B cell (primary cell): ENCODE measurements around the gene NFATC2. TPM values are rescaled to one million over a fixed set of nuclear protein-coding genes. Genes with fewer than 3 reads are reported as not detected.

Experiments used
- ATAC-seq: fragments of 200-7000 bp; cut with Tn5 transposase; one replicate; pipeline ENCODE4 v1.10.0; 2021; ENCODE audit warnings: low read depth, mild to moderate bottlenecking, moderate number of reproducible peaks, moderate library complexity
- CTCF ChIA-PET: fragments of 350-600 bp; sonication (Branson Sonifier 250); formaldehyde crosslinking; loops from one replicate; lab custom pipeline; 2021; ENCODE audit warnings: antibody characterized with exemption, inconsistent platforms; lab: Charles Lee
- POLR2A ChIA-PET: fragments of 350-600 bp; sonication (Branson Sonifier 250); formaldehyde crosslinking; loops from one replicate; lab custom pipeline; 2021; ENCODE audit warnings: antibody characterized with exemption; lab: Charles Lee
- DNase-seq: peaks from one replicate; pipeline ENCODE4 v3.0.0; 2013
- H2AFZ ChIP-seq: 2 replicates; pipeline ENCODE4 v1.6.1; 2012; ENCODE audit warnings: mild to moderate bottlenecking, low read depth, low read length; ENCODE audit not compliant: insufficient read depth, poor library complexity, severe bottlenecking
- H3K27ac ChIP-seq, 2 donors: 1 replicate in 1 of 2; 2 replicates in 1 of 2; pipeline ENCODE4 v1.5.1; 2012 to 2013; ENCODE audit warnings: low read length in 2 of 2, mild to moderate bottlenecking in 2 of 2, moderate library complexity in 1 of 2
- H3K27me3 ChIP-seq, 4 experiments: fragments of 200-600 bp in 1 of 4; sonication (generic) in 1 of 4; replicated peaks in 1 of 4; 1 replicate in 2 of 4; 2 replicates in 2 of 4; pipeline versions ENCODE4 v1.6.1 to v1.7.0; 2013 to 2016; ENCODE audit warnings: low read length in 3 of 4, mild to moderate bottlenecking in 2 of 4, mixed read lengths in 1 of 4, moderate library complexity in 1 of 4; ENCODE audit not compliant: insufficient read depth in 4 of 4, control insufficient read depth in 3 of 4; ENCODE audit errors: control extremely low read depth in 1 of 4
- H3K36me3 ChIP-seq, 2 experiments: replicated peaks in 1 of 2; 1 replicate in 1 of 2; 2 replicates in 1 of 2; pipeline versions ENCODE4 v1.6.1 to v1.7.1; 2013; ENCODE audit warnings: low read length in 1 of 2; ENCODE audit not compliant: insufficient read depth in 2 of 2, control insufficient read depth in 1 of 2; ENCODE audit errors: control extremely low read depth in 1 of 2, extremely low read depth in 1 of 2
- H3K4me1 ChIP-seq, 2 donors: fragments of 200-600 bp in 1 of 2; sonication (generic) in 1 of 2; 1 replicate in 1 of 2; 2 replicates in 1 of 2; pipeline versions ENCODE4 v1.5.1 to v1.6.1; 2013 to 2017; ENCODE audit warnings: low read length in 2 of 2; ENCODE audit not compliant: control insufficient read depth in 2 of 2, insufficient read depth in 2 of 2
- H3K4me2 ChIP-seq: replicated peaks from 2 replicates; pipeline ENCODE3; 2012; ENCODE audit warnings: mild to moderate bottlenecking, low read depth, low read length; ENCODE audit not compliant: poor library complexity, severe bottlenecking
- H3K4me3 ChIP-seq, 5 experiments: fragments of 200-600 bp in 1 of 5; sonication (generic) in 1 of 5; 1 replicate in 3 of 5; 2 replicates in 2 of 5; pipeline versions ENCODE4 v1.5.1 to v1.7.0; 2011 to 2016; ENCODE audit warnings: low read length in 4 of 5, mild to moderate bottlenecking in 4 of 5, low read depth in 2 of 5, control low read depth in 1 of 5, moderate library complexity in 1 of 5; ENCODE audit not compliant: insufficient read depth in 1 of 5; ENCODE audit errors: control extremely low read depth in 1 of 5, extremely low read depth in 1 of 5
- H3K79me2 ChIP-seq: fragments of 200-600 bp; sonication (generic); one replicate; pipeline ENCODE4 v1.6.0; 2016; ENCODE audit warnings: low read length; ENCODE audit not compliant: control insufficient read depth, insufficient read depth
- H3K9ac ChIP-seq: fragments of 200-600 bp; sonication (generic); 2 replicates; pipeline ENCODE4 v1.6.1; 2017; ENCODE audit warnings: mild to moderate bottlenecking, low read length, moderate library complexity
- H3K9me3 ChIP-seq, 3 donors: one replicate each; pipeline versions ENCODE4 v1.6.1 to v1.7.1; 2013; ENCODE audit warnings: low read length in 2 of 3; ENCODE audit not compliant: control insufficient read depth in 2 of 3, insufficient read depth in 1 of 3; ENCODE audit errors: control extremely low read depth in 1 of 3
- H4K20me1 ChIP-seq: 2 replicates; pipeline ENCODE4 v1.6.0; 2012; ENCODE audit warnings: mild to moderate bottlenecking, low read length; ENCODE audit not compliant: insufficient read depth, control insufficient read depth, poor library complexity, severe bottlenecking
- H3K27ac Mint-ChIP-seq: one replicate; pipeline ENCODE4 v1.8.0; 2021; ENCODE audit warnings: mixed read lengths
- H3K27me3 Mint-ChIP-seq: one replicate; pipeline ENCODE4 v1.8.0; 2021; ENCODE audit warnings: mixed read lengths
- H3K4me1 Mint-ChIP-seq: one replicate; pipeline ENCODE4 v1.8.0; 2021; ENCODE audit warnings: mixed read lengths
- H3K4me3 Mint-ChIP-seq: one replicate; pipeline ENCODE4 v1.8.0; 2021; ENCODE audit warnings: mixed read lengths
- H3K9me3 Mint-ChIP-seq: one replicate; pipeline ENCODE4 v1.8.0; 2022; ENCODE audit warnings: mixed read lengths; ENCODE audit not compliant: insufficient read depth
- CTCF ChIP-seq: fragments of 200-600 bp; IDR thresholded peaks from one replicate; pipeline ENCODE4 v1.8.0; 2022; ENCODE audit warnings: antibody characterized with exemption, mild to moderate bottlenecking
- EZH2 ChIP-seq: IDR thresholded peaks from 2 replicates; pipeline ENCODE4 v1.6.1; 2012; ENCODE audit warnings: borderline replicate concordance, low read depth, mild to moderate bottlenecking, moderate library complexity, low read length; ENCODE audit not compliant: insufficient read depth, poor library complexity, severe bottlenecking
- WGBS: methylation state at CpG from one replicate; pipeline ENCODE4 v1.1.5; 2013; ENCODE audit warnings: missing lambda C conversion rate; ENCODE audit not compliant: insufficient coverage; 5-methylcytosine and 5-hydroxymethylcytosine counted together
- intact Hi-C: fragments of 100-400 bp; cut with micrococcal nuclease; formaldehyde crosslinking; loops from one replicate; pipeline ENCODE4 v1.10.0; 2022
- polyA plus RNA-seq: library from polyadenylated mRNA; depleted of rRNA; stranded (reverse); fragments of >200 nt; gene quantifications from 2 replicates; pipeline ENCODE4 v1.2.3, GENCODE V29; 2012
- total RNA-seq, 2 donors: library from RNA; stranded (reverse); fragments of 120-200 nt in 1 of 2; gene quantifications; 1 replicate in 1 of 2; 2 replicates in 1 of 2; pipeline versions ENCODE4 v1.2.3 to v1.2.4, GENCODE V29; 2013 to 2022

Gene NFATC2
- total and polyA plus RNA-seq, 2 donors (not counting 1 experiment from before 2014, with no cell fraction given), result 10.1 to 38.0 TPM

- Histone ChIP-seq H3K9me3 (no peaks in the 10 kb centered on the region), H3K9ac (peak overlapping the region; percentile 44), H2AFZ (peak overlapping the region; percentile 57), H3K4me3 (peak overlapping the region in 4 of 5 experiments; percentile 18 to 50 (median 38)), H3K79me2 (no peaks in the 10 kb centered on the region), H3K4me1 (peaks cover 25 to 31% of the 10 kb centered on the region in 2 donors), H3K36me3 (no peaks in the 10 kb centered on the region), H4K20me1 (no peaks in the 10 kb centered on the region), H3K27me3 (peaks cover 0 to 76% (median 49%) of the 10 kb centered on the region in 4 experiments), H3K4me2 (peak overlapping the region; percentile 79), H3K27ac (no peak overlapping the region)
- Mint-ChIP-seq H3K4me1 (peaks cover 24% of the 10 kb centered on the region), H3K27ac (no peak overlapping the region), H3K9me3 (no peaks in the 10 kb centered on the region), H3K27me3 (peaks cover 52% of the 10 kb centered on the region), H3K4me3 (peak overlapping the region; percentile 78)
- ChIA-PET POLR2A (interaction anchor here (0.6 to 0.7 kb wide), 2 partner anchors 22 to 58 kb away, joined by 5 to 6 read pairs; no protein-coding TSS in a partner anchor), CTCF (interaction anchor here (0.6 to 2.6 kb wide), 4 partner anchors 21 to 192 kb away, joined by 3 to 26 read pairs (median 4); partner anchors contain the start of gene NFATC2)
- TF ChIP-seq EZH2, result no peak
- ATAC-seq (peak; percentile 28), DNase-seq (peak; percentile 57)
- WGBS, result 3% methylated on average over 74 of the region's 76 CpGs
- intact Hi-C loops, result no loop called here
Measured at GRCh38 chr20:51562332-51563173, 20.0 kb upstream of the NFATC2 start.

GRCh38 chr20:51562027-51562331, 19.5 kb upstream of the NFATC2 start:
- H3K9me3 ChIP-seq, result no peaks in the 10 kb centered on the region
- POLR2A ChIA-PET, result interaction anchor here (0.7 kb wide), 1 partner anchor 21 kb away, joined by 6 read pairs; no protein-coding TSS in a partner anchor
- no peak for TF ChIP-seq CTCF
- TF ChIP-seq EZH2, result peak; percentile 88
- no peaks in the 10 kb centered on the region for H3K79me2 ChIP-seq
- H2AFZ ChIP-seq, result peak overlapping the region; percentile 57
- H3K36me3 ChIP-seq, result no peaks in the 10 kb centered on the region
- H3K27me3 ChIP-seq, result peaks cover 0 to 80% (median 49%) of the 10 kb centered on the region in 4 experiments
- H3K9ac ChIP-seq, result peak overlapping the region; percentile 44
- intact Hi-C loops, result no loop called here
- H4K20me1 ChIP-seq, result no peaks in the 10 kb centered on the region
- no peak for DNase-seq
- peak overlapping the region; percentile 79 for H3K4me2 ChIP-seq
- peak overlapping the region in 3 of 5 experiments; percentile 35 to 50 (median 42) for H3K4me3 ChIP-seq
- WGBS, result 5% methylated on average over 8 of the region's 10 CpGs
- H3K27me3 Mint-ChIP-seq, result peaks cover 57% of the 10 kb centered on the region
- no peak overlapping the region for H3K27ac ChIP-seq
- H3K27ac Mint-ChIP-seq, result no peak overlapping the region
- H3K4me1 ChIP-seq, result peaks cover 25 to 31% of the 10 kb centered on the region in 2 donors
- CTCF ChIA-PET, result interaction anchor here (1.0 to 2.6 kb wide), 2 partner anchors 20 to 176 kb away, joined by 3 to 26 read pairs; partner anchors contain the start of gene NFATC2
- H3K4me3 Mint-ChIP-seq, result peak overlapping the region; percentile 78
- H3K4me1 Mint-ChIP-seq, result peaks cover 24% of the 10 kb centered on the region
- H3K9me3 Mint-ChIP-seq, result no peaks in the 10 kb centered on the region
- no peak for ATAC-seq
